Measurements from ENCODE around the gene CFAP46. TPM values are rescaled to one million over a fixed set of nuclear protein-coding genes. Genes with fewer than 3 reads are reported as not detected.

CFAP46 gene
- total and polyA plus RNA-seq, 2 of the 4 experiments (the other 2 are of a cell fraction) = 1.3 to 1.8 TPM

DNA sequence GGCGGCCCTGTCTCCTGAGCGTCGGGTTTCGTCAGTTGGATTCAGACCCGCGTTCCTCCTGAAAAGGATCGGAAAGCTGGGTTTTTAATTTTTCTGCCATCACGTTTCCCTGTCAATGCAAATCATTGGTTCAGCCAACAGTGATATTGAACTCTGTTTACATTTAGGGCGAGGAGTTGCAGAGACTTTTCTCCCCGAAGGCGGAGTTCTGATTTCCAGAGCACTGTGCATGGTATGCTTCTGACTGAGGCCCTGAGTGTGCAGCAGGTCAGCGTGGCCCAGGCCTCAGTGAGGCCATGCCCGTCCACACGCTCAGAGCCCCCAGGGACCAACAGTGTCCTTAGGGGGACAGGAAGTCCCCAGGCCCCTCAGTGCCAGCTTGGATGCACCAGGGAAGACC lies 183.5 kb downstream of the CFAP46 start:
- Histone ChIP-seq H3K79me1 (ENCODE audit: low read depth in 1 of 2, low read length in 2 of 2) (0 out of 4 replicates have a peak, but pooled peaks cover 0 to 4% of the 10 kb centered on the region in 2 experiments), H2BK120ac (ENCODE audit: low read depth, low read length) (no peak overlapping the region), H2AK5ac (ENCODE audit: low read depth, low read length) (no peak overlapping the region), H3K9ac (ENCODE audit: low read depth, low read length) (no peak overlapping the region), H3K4me2 (ENCODE audit: low read depth, low read length) (no peak overlapping the region), H3K4me3 (ENCODE audit: insufficient read depth, low read depth, low read length) (no peak overlapping the region), H3K14ac (replicated peaks; ENCODE audit: low read depth, low read length) (no peak overlapping the region), H3K36me3 (ENCODE audit: control insufficient read depth, insufficient read depth, low read length) (peaks cover 12% of the 10 kb centered on the region), H2AFZ (replicated peaks; ENCODE audit: low read length, poor library complexity) (no peak overlapping the region), H3K18ac (ENCODE audit: low read depth, low read length) (no peak overlapping the region), H3K9me1 (ENCODE audit: insufficient read depth, low read length) (peaks cover 15% of the 10 kb centered on the region), H3K56ac (ENCODE audit: extremely low read depth, insufficient read depth, low read length) (no peak overlapping the region), H3K27me3 (ENCODE audit: control insufficient read depth, insufficient read depth, low read length) (no peaks in the 10 kb centered on the region), H4K20me1 (ENCODE audit: insufficient read depth, low read length) (no peaks in the 10 kb centered on the region), H3K23ac (ENCODE audit: low read depth, low read length) (no peak overlapping the region), H2BK5ac (ENCODE audit: low read depth, low read length, poor library complexity, severe bottlenecking) (no peak overlapping the region), H3K4me1 (ENCODE audit: control insufficient read depth, insufficient read depth, low read length) (no peaks in the 10 kb centered on the region), H2BK20ac (ENCODE audit: low read depth, low read length) (no peak overlapping the region), H4K8ac (ENCODE audit: low read depth in 2 of 2, low read length in 2 of 2) (no peak overlapping the region), H3K4ac (ENCODE audit: low read depth, low read length) (no peak overlapping the region), H4K5ac (ENCODE audit: low read depth, low read length) (no peak overlapping the region), H3K9me3 (ENCODE audit: control insufficient read depth, insufficient read depth, low read length) (no peaks in the 10 kb centered on the region; the same call in 1 of the 2 replicates), H2BK15ac (ENCODE audit: low read depth, low read length) (no peak overlapping the region), H3K27ac (ENCODE audit: insufficient read depth, low read length) (no peak overlapping the region), H2AK9ac (replicated peaks; ENCODE audit: low read depth, low read length, poor library complexity) (no peak overlapping the region), H4K91ac (ENCODE audit: insufficient read depth, low read depth, low read length) (no peak overlapping the region)
- CTCF ChIA-PET = no interaction called here
- BruUV-seq (replicated peaks) = no TSS peak
- TF ChIP-seq NFE2L2 (IDR thresholded peaks at IDR 0.05; ENCODE audit: low read depth, low read length) (no peak), CHD1 (IDR thresholded peaks at IDR 0.05; ENCODE audit: low read depth, low read length) (no peak), CTCF (conservative IDR thresholded peaks at IDR 0.05; ENCODE audit: low read depth, low read length) (no peak), RAD21 (IDR thresholded peaks at IDR 0.05; ENCODE audit: low read length) (no peak), MXI1 (IDR thresholded peaks at IDR 0.05; ENCODE audit: borderline replicate concordance, low read depth, low read length) (no peak), RCOR1 (IDR thresholded peaks at IDR 0.05; ENCODE audit: insufficient replicate concordance, low read length) (no peak), BHLHE40 (IDR thresholded peaks at IDR 0.05; ENCODE audit: low read depth, low read length) (no peak), FOS (IDR thresholded peaks at IDR 0.05; ENCODE audit: low read depth, low read length) (no peak), SMC3 (IDR thresholded peaks at IDR 0.05; ENCODE audit: low read depth, low read length) (no peak), MAFK (IDR thresholded peaks at IDR 0.05; ENCODE audit: low read depth, low read length) (no peak), POLR2A (IDR thresholded peaks at IDR 0.05; ENCODE audit: low read depth, low read length) (no peak), RFX5 (IDR thresholded peaks at IDR 0.05; ENCODE audit: low read depth, low read length) (no peak), MAZ (IDR thresholded peaks at IDR 0.05; ENCODE audit: borderline replicate concordance, low read depth, low read length) (no peak), CEBPB (IDR thresholded peaks at IDR 0.05; ENCODE audit: low read depth, low read length) (no peak)
- TF ChIP-seq, protein P1, sequence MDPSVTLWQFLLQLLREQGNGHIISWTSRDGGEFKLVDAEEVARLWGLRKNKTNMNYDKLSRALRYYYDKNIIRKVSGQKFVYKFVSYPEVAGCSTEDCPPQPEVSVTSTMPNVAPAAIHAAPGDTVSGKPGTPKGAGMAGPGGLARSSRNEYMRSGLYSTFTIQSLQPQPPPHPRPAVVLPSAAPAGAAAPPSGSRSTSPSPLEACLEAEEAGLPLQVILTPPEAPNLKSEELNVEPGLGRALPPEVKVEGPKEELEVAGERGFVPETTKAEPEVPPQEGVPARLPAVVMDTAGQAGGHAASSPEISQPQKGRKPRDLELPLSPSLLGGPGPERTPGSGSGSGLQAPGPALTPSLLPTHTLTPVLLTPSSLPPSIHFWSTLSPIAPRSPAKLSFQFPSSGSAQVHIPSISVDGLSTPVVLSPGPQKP (IDR thresholded peaks at IDR 0.05; ENCODE audit: borderline replicate concordance, low read depth, low read length) = no peak
- TF ChIP-seq, protein P2, sequence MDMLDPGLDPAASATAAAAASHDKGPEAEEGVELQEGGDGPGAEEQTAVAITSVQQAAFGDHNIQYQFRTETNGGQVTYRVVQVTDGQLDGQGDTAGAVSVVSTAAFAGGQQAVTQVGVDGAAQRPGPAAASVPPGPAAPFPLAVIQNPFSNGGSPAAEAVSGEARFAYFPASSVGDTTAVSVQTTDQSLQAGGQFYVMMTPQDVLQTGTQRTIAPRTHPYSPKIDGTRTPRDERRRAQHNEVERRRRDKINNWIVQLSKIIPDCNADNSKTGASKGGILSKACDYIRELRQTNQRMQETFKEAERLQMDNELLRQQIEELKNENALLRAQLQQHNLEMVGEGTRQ (IDR thresholded peaks at IDR 0.05; ENCODE audit: low read depth, low read length) = no peak
- in situ Hi-C loops (cut with MboI; ENCODE audit: low sequenced_read_pairs) = no loop called here
- dilution Hi-C loops (cut with HindIII; ENCODE audit: low sequenced_read_pairs, unreplicated experiment) = no loop called here
- POLR2A ChIA-PET (ENCODE audit: unreplicated experiment) = no interaction called here
- ATAC-seq (ENCODE audit: low read depth) = no peak
- no peak for DNase-seq
- intact Hi-C loops (cut with micrococcal nuclease) = no loop called here
- WGBS, 2 experiments (ENCODE audit: extremely low coverage in 2 of 2, insufficient read length in 1 of 2) = 90% methylated on average over 6 of the region's 14 CpGs; no CpG with 5 or more reads in 1 of the 2 experiments
